D721Med (cell line): ENCODE results near the gene SANBR.

Source experiments
- DNase-seq: peaks from one replicate; pipeline ENCODE4 v3.0.0; 2011; ENCODE audit warnings: low spot score; ENCODE audit not compliant: insufficient read length
- FAIRE-seq: peaks from 2 replicates; lab custom pipeline; 2011; peaks lifted over from hg19 to GRCh38; lab: Jason Lieb, UNC
- CTCF ChIP-seq: IDR thresholded peaks from 2 replicates; pipeline ENCODE4 v1.5.1; 2012; ENCODE audit warnings: mild to moderate bottlenecking, control low read depth; ENCODE audit not compliant: insufficient read depth; ENCODE audit errors: missing control alignments

SANBR gene

GRCh38 chr2:61045226-61045625 lies 20.4 kb upstream of the SANBR start:
- FAIRE-seq = no peak
- TF ChIP-seq CTCF = no peak
- DNase-seq = no peak

GRCh38 chr2:61045999-61046398 lies 19.7 kb upstream of the SANBR start:
- TF ChIP-seq CTCF = no peak
- no peak for FAIRE-seq
- DNase-seq = no peak

- no peak for TF ChIP-seq CTCF
- DNase-seq (no peak), FAIRE-seq (no peak)
These were observed 10.1 kb upstream of the SANBR start for GRCh38 chr2:61055557-61055956.

- TF ChIP-seq CTCF = no peak
These were observed 8.1 kb upstream of the SANBR start for GRCh38 chr2:61057562-61057961.

GRCh38 chr2:61059382-61059781 lies 6.3 kb upstream of the SANBR start:
- FAIRE-seq (no peak), DNase-seq (no peak)
- no peak for TF ChIP-seq CTCF

More at GRCh38 chr2:61057562-61057961, 8.1 kb upstream of the SANBR start:
- no peak for FAIRE-seq
- DNase-seq = no peak

GRCh38 chr2:61074100-61074499 lies 8.4 kb downstream of the SANBR start:
- FAIRE-seq = no peak
- DNase-seq = no peak
- TF ChIP-seq CTCF = no peak

GRCh38 chr2:61085883-61086282 lies 20.2 kb downstream of the SANBR start:
- FAIRE-seq (no peak), DNase-seq (no peak)
- no peak for TF ChIP-seq CTCF
